Forelimb muscle (tissue), 1 donor: ENCODE data around the gene ACCS. TPM values are rescaled to one million over a fixed set of nuclear protein-coding genes. Genes with fewer than 3 reads are reported as not detected.

ENCODE experiments used
- DNase-seq: peaks from one replicate; pipeline ENCODE4 v3.0.0-alpha.2; 2013; ENCODE audit warnings: low read depth
- polyA plus RNA-seq: library from polyadenylated mRNA; unstranded; fragments of 120-200 nt; gene quantifications from one replicate; pipeline ENCODE4 v1.2.1, GENCODE V29; 2013; ENCODE audit not compliant: insufficient read length

The ACCS gene
- 25.5 TPM for polyA plus RNA-seq

- peak; percentile 84 for DNase-seq
These were observed at the start of gene ACCS for GRCh38 chr11:44065841-44066731. Gene ACCS (plus strand): TSS chr11:44066270. CDS start chr11:44067628, 1,358 bp downstream.

GRCh38 chr11:44016546-44017442 is 49.3 kb upstream of the ACCS start:
- DNase-seq, result no peak

GRCh38 chr11:44017443-44018126 is 48.5 kb upstream of the ACCS start:
- no peak for DNase-seq

- DNase-seq, result no peak
These were observed 47.9 kb upstream of the ACCS start for GRCh38 chr11:44018127-44018521.

GRCh38 chr11:44018829-44019228 is 47.2 kb upstream of the ACCS start:
- DNase-seq, result no peak

GRCh38 chr11:44024977-44025376 is 41.1 kb upstream of the ACCS start:
- DNase-seq, result no peak

- DNase-seq, result no peak
These were observed 40.3 kb upstream of the ACCS start for GRCh38 chr11:44025727-44026126.

- DNase-seq, result no peak
These were observed 37.7 kb upstream of the ACCS start for GRCh38 chr11:44028401-44028800.

- no peak for DNase-seq
These were observed 37.1 kb upstream of the ACCS start for GRCh38 chr11:44028816-44029506.

- no peak for DNase-seq
These were observed 36.6 kb upstream of the ACCS start for GRCh38 chr11:44029507-44029845.

- DNase-seq, result peak; percentile 36
These were observed 35.8 kb upstream of the ACCS start for GRCh38 chr11:44029977-44030911.

GRCh38 chr11:44030996-44031395 is 35.1 kb upstream of the ACCS start:
- DNase-seq, result no peak

GRCh38 chr11:44031549-44031948 is 34.5 kb upstream of the ACCS start:
- DNase-seq, result no peak

- DNase-seq, result no peak
These were observed 33.6 kb upstream of the ACCS start for GRCh38 chr11:44032299-44033085.

GRCh38 chr11:44033411-44033850 is 32.6 kb upstream of the ACCS start:
- DNase-seq, result no peak

GRCh38 chr11:44033856-44034255 is 32.2 kb upstream of the ACCS start:
- no peak for DNase-seq

- no peak for DNase-seq
These were observed 31.4 kb upstream of the ACCS start for GRCh38 chr11:44034639-44035038.

GRCh38 chr11:44036811-44037657 is 29.0 kb upstream of the ACCS start:
- peak; percentile 61 for DNase-seq

- no peak for DNase-seq
These were observed 28.4 kb upstream of the ACCS start for GRCh38 chr11:44037658-44037998.
